Fibroblast of upper back skin (primary cell): ENCODE measurements around the gene GIPC1.
"Not testable (repeated sequence)": the region's sequence is repeated elsewhere in the genome, so short reads cannot be mapped to it uniquely, and the experiment has no call there.

Experiments used
- DNase-seq: peaks from one replicate; pipeline ENCODE4 v3.0.0-alpha.2; 2013

GIPC1 gene

DNA sequence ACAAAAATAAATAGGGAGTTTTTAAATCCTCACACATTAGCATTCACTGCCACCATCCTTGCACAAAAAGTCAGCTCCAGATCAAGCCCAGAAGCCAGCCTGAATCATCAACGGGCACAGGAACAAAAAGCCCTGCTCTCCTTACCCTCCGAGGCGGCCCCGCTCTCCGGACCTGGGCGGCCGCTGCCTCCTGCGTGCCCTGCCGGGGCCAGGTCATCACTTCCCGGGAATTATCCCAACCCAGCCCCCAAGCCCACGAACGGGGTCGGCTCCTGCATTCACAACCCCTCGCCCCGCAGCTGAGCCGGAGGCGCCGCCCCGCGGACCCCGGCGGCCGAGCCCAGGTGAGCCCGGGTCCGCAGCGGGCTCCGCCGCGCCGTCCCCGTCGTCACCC is 21.5 kb upstream of the GIPC1 start:
- DNase-seq: no peak

DNA sequence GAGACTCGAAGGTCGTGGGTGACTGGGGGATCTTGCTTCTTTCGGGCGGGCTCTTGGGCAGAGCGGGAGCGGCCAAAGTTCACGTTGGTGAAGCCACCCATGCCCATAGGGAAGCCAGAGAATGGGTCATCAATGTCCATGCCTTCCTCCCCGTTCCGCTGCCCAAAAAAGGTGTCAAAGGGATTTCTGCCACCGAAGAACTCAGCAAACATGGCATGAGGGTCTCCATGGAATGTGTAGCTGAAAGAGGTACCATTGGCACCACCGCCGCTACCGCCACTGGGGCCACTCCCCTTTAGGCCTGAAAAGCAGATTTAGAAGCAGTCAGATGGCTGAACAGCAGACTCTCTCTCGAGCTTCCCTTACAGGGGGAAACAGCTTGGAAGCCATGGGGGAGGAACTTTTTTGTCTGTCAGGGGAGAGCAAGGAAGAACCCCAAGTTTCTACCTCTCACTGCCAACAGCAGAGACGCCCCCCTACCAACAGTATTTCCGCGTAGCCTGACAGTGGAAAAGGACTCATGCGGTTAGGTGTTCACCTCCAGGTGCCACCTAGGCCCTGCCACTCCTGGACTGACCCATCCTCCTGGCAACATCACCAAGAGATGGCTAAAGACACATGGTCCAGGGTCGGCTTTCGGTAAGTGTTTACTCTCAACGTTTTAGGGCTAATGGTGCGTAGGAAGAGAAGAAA is 21.0 kb upstream of the GIPC1 start:
- DNase-seq: no peak

DNA sequence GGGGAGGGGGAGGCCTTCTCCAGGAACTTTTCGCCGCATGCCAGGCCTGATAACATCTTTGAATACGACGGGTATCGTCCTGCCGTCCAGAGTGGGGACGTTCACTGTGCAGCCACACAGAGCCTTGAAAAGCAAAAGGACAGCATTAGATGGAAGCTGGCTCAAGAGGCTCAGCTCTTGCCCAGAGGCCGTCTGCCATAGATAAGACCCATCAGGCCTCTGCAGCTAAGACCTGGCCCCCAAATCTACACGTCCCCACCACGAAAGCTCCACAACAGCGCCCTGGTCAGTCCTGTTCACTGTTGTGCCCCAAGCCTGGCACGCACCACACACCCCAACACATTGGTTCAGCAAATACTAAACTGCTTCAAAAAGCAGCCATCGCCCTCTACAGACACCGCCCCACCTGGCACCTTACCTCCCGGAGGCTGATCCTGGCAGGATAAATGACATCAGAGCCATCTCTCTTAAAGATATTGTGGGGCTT is 20.2 kb upstream of the GIPC1 start:
- no peak for DNase-seq

DNA sequence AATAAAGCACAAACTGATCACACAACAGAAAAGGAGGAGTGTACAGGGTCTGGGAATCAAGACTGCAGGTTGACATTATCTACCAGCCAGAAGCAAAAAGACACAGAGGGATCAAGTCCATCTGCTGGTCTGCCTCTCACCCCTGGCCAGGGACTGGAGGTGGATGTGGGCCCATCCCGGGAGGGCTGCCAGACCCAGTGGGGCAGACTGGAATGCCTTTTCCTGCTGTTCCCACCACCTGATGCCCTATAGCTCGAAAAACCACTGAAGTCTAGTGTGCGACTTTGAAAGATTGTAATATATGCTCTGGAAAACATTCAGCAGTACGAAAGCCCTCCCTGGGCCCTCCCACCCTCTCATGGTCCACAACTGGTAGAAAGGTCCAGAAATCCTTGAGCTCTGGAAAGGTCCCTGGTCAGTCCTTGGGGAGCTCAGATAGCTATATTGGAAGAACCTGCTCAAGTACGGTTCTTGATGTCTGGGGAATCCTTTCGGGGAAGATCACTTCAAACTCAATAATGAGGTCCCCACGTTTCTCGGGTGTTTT is 19.6 kb upstream of the GIPC1 start:
- DNase-seq: no peak

DNA sequence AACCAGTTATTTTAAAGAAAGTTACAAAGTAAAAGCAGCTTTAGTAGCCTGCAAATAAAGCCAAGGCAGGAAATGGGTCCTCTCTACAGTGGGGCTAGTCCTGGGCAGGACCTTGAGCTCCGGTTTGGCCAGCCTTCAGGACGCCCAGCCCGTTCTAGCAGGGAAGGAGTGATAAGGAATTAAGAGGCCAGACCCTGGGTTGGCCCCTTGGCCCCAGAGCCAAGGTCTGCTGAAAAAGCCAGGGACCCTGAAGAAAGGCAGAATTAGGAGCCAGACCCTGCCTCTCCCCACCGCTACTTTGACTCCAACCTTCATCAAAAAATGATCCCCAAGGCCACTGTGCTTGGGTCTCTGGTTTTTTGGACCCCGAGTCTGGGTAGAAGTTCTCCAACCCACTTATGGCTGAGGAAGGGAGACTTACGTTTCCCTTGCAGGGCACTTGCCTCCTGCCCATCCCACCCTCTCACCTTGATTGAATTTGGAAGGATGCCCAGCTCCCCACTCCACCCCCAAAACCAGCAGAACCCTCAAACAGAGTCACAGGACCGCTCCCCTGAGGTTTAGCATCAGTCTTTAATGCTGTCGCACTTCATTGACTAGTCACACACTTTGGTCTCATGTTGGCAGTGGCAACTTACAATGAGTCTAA is 18.4 kb upstream of the GIPC1 start:
- no peak for DNase-seq

DNA sequence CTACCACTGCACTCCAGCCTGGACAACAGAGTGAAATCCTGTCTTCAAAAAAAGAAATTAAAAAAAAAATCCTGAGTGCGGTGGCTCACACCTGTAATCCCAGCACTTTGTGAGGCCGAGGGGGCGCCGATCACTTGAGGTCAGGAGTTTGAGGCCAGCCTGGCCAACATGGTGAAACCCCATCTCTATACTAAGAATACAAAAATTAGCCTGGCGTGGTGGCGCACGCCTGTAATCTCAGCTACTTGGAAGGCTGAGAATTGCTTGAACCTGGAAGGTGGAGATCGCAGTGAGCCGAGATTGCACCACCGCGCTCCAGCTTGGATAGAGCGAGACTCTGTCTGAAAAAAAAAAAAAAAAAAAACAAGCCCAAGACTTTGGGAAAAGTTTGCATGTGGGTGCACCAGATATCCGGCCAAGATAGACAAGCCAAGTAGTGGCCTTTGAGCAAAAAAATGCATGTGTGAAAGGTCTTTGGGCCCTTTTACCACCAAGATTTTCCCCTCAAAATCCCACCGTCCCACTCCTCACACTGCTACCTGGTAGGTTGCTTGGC is 16.6 kb upstream of the GIPC1 start:
- no peak for DNase-seq

DNA sequence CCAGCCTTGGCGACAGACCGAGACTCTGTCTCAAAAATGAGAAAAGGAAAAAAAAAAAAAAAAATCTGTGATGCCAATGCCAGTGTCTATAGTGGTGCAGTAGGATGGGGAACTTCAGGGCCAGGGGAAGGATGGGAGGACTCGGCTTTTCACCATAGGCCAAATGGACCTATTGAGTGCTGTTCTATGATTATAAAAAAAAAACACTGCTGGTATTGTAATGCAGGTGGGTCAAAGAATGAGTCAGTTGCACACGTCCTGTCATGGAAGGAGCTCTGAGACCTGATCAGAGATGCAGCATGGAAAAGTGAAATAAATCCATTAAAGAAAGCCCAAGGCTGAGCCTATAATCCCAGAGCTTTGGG is 15.3 kb upstream of the GIPC1 start:
- no peak for DNase-seq

DNA sequence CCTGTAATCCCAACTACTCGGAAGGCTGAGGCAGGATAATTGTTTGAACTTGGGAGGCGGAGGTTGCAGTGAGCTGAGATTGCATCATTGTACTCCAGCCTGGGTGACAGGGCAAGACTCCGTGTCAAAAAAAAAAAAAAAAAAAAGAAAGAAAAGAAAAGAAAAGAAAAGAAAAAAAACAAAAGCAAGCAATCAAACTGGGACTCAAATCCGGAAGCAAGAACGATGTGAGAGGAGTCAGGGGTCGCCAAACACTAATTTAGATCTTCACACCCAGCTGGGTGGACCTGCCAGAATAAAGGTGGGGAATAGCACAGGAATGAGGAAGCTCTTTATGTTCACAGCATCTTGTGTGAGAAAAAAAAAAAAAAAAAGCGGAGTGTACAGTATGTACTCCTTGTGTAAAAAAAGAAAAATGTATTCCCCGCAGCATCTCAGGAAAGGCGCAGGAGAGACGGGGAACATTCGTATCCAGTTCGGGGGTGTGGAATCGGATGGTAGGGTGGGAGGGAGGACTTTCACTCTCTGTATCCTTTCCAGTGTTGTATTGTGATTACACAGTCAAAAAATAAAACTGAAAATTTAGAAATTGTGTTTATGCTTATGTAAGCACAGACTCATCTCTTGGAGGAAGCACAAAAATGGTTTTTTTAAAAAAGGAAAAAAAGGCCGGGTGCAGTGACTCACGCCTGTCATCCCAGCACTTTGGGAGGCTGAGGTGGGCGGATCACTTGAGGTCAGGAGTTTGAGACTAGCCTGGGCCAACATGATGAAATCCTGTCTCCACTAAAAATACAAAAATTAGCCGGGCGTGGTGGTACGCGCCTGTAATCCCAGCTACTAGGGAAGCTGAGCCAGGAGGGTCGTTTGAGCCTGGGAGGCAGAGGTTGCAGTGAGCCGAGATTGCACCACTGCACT is 14.6 kb upstream of the GIPC1 start:
- peak; percentile 76 for DNase-seq

DNA sequence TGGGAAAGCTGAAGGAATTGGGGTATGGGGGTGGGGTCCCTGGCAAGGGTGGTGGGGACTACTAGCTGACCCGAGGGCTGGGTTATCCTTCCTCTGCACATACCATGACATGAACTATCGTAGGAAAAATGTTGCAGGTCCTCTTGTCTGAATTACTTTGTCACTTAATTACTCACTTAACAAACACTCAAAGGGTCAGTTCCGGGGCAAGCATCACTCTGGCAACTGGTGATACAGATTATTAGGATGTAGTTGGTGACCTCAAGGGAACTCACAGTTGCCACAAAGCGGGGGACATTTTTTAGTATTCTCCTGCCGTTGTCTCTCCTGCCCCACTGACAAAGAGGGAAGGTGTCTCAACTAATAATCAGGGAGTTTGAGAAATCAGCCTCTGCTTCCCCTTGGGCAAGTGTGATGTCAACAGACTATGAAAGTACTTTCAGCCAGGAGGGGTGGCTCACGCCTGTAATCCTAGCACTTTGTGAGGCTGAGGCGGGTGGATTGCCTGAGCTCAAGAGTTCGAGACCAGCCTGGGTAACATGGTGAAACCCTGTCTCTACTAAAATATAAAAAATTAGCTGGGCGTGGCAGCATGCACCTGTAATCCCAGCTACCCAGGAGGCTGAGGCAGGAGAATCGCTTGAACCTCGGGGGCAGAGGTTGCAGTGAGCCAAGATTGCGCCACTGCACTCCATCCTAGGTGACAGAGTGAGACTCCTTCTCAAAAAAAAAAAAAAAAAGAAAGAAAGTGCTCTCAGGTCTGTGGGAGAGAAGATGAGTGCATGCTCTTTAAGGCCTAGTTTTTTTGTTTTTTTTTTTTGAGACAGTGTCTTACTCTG is 12.0 kb upstream of the GIPC1 start:
- peak; percentile 49 for DNase-seq

DNA sequence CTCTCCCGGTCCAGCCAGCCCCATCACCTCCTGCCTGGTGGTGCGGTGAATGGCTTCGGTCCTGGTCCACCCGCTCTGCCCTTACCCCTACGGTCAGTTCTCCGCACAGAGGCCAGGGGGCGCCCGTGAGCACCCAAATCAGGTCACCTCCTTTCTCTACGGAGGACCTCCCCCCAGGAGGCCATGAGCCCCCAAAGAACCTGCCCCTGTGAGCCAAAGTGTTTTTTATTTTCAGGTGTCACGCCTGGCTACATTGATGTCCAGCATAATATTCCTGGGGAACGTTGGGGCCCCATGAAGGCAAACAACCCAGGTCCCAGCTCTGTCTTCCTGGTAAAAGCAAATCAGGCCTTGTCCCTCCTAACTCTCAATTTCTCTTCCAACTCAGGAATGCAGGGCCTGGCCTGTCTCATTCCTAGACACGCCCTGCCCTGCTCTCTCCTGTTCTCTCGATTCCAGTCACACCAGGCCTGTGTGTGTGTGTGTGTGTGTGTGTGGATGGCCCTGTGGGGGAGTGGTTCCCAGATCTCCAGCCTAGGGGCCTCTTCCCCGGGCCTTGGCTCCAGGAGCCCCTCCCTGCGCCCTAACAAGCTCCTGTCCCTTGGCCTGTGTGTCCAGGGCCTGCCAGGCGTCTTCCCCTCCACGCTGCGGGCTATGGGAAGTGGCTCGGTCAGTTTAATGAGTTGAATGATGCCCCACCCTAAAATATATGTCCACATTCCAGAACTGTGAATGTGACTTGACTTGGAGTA is 9.7 kb upstream of the GIPC1 start:
- DNase-seq: peak; percentile 86

DNA sequence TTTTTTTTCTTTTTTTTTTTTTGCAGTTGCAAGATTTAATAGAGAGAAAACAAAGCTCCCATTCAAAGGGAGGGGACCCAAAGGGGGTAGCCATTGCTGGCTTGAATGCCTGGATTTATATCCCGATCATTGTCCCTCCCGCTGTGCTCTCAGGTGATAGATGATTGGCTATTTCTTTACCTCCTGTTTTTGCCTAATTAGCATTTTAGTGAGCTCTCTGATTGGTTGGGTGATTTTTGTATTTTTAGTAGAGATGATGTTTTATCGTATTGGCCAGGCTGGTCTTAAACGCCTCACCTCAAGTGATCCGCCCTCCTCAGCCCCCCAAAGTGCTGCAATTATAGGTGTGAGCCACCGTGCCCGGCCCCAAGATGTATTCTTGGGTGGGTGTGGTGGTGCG is 8.6 kb upstream of the GIPC1 start:
- DNase-seq: not testable (repeated sequence)

DNA sequence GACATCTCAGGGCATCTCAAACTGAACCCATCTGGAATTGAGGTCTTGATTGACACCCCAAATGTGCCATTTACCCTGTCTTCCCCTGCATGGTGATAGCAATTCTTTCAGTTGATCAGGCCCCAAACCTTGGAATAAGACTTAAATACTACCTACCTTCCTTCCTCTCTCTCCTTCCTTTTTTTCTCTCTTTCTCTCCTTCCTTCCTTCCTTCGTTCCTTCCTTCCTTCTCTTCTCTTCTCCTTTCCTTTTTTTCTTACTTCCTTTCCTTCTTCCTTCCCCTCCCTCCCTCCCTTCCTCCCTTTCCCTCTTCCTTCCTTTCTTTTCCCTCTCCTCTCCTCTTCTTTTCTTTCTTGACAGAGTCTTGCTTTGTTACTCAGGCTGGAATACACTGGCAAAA is 7.4 kb upstream of the GIPC1 start:
- DNase-seq: no peak

DNA sequence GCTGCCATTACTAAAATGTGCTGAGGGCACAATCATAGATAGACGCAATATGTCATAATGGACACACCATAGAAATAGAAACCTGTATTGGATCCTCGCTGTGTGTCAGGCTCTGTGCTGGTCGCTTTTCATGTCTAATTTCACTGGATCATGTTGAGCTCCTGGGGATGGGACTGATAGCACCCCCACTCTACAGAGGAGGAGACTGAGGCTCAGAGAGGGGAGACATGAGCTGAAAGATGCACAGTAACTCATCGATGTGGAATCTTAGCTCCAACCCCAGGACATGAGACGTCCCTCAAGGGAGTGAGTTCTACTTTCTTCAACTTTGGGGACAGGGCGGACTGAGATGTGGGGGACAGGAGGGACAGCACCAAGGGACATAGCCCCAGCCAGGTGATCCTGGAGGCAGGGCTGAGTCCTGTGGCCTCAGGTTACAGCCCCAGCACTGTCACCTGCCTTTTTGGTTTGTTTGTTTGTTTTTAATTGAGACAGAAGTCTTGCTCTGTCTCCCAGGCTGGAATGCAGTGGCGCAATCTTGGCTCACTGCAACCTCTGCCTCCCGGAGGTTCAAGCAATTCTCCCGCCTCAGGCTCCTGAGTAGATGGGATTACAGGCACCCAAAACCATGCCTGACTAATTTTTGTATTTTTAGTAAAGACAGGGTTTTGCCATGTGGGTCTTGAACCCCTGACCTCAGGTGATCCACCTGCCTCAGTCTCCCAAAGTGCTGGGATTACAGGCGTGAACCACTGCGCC is 6.6 kb upstream of the GIPC1 start:
- peak; percentile 19 for DNase-seq

DNA sequence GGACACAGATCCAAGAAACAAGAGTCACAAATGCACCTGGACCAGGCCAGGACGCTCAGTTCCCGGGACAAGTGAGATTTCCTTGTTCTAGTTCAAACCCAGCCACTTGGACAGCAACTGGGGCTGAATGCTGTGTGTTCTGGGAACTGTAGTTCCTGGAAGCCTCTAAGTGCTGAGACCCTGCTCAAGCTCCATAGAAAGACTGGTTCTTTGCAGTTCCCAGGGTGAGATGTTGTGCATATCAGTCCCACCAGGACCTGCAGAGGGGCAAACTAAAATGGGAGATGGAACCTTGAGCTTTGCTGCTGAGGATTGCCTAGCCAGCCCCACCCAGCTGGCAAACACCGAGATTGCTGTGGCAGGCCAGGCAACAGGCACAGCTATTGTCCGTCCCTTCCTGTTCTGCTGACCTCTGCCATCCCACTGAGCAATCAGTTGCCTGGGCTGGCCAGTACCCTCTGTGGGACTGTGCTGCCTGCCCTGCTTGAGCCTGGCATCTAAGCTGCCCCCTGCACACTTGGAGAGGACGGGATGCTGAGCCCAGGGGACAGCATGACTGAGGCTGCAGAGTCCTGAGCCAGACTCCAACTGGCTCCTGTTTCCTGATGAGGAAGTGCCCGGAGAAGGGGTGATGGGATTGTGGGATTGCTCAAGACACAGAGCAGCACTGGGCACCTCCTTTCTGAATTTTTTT is 1.4 kb upstream of the GIPC1 start:
- DNase-seq: no peak

DNA sequence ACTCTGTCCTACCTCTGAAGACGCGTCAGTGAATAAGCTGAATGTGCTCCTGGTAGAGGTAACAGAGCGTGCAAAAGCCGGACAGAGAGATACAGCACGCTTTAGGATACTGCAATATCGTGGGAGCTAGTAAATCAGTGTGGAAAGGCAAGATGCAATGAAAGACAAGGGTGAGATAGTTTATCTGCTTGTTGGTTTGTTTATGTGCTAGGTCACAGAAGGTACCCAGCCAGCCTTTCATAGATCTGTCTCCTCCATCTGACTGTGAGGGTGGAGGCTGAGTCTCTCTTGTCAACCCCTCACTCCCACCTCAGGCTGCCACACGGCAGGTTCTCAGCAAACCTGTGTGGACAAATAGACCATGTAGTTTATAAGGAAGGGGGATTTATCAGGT is 904 bp upstream of the GIPC1 start:
- DNase-seq: no peak

DNA sequence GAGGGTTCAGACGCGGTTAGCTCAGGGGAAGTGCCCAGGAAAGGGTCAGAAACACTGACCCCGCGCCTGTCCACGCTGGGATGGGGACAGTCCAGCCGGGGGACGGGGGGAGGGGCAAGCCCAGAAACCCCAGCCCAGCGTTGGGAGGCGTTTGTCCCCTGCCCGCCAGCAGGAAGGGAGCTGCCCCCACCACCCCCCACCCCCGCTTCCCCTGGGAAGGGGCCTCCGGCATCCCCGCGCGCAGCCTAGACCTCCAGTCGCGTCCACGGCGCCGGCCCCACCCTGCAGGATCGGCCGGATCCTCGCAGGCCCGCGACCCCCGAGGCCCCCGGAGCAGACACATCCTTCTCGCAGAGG is 277 bp downstream of the GIPC1 start:
- no peak for DNase-seq

DNA sequence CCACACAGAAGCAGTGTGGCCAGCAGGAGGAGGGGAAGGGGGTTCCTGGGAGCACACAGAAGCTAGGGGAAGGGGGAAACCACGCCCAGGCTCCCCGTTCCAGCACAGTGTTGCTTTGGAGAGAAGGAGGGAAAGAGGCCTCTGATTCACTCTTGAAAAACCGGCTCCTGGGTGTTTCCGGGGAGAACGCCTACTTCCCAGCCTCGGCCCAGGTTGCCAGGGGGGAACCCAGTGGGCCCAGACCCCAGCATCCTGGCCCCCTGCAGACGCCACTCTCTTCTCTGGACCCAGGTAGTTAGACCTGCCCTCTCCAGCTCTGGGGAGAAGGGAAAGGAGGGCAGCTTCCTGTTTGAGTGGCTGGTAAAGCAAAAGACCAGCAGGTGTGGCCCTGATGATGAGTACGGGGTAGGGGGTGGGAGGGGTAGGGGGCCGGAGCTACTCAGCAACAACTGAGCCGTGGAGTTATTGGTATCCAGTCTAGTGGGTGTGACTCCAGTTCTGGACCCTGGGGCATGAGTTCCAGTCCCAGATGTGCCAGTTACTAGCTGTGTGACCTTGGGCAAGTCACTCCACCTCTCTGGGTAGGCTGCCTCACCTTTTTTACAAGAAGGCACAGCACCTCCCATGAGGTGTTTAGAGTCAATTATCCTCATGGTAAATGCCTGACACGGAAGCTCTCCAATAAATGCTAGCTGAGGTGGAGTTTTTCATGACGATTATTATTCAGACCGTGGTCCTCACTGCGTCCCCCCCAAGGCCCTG is 836 bp downstream of the GIPC1 start:
- no peak for DNase-seq

DNA sequence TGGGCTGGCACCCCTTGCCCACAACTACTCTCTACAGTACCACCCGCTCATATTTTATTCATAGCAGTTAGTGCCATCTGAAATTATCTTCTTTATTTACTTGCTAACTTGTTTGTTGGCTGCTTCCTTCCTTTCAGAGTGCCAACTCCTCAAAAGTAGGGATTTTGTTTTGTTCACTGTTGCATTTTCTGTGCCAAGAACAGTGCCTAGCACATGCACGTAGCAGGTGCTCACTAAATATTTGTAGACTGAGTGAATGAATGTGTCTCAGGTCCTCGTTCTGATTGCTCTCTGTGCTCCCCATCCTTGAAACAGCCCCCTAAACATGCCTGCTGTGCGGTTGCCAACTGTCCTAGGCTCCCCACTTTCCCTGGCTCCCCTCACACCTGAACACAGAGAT is 1.5 kb downstream of the GIPC1 start:
- no peak for DNase-seq

DNA sequence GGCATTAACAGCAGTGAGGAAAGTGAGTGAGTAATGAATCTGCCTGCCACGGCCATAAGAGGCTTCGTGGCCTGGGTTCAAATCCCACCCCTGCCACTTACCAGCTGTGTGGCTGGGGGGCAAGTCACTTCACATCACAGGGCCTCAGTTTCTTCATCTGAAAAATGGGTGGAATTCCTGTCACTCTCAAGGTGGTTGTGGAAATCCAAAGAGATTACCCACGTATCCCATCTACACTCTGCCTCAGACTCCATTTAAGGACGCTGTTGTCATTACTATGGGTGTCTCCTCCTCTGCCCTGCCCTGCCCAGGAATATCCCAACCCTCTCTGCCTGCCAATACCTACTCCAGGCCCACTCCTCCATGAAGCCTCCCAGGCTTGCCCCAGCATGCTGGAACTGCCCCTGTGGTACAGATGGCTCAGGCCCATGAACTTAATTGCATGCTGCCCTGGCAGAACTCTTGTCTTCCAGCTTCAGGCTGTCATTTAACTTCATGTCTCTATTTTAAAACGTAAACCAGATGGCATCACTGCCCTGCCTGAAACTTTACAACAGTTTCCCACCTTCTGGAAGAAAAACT is 3.1 kb downstream of the GIPC1 start:
- DNase-seq: no peak
